GM18519 (cell line): ENCODE results near the gene SPDL1.
A peak's percentile ranks its signal among the peaks of the same experiment; 100 is the strongest.

ENCODE experiments used
- ATAC-seq: cut with Tn5 transposase; IDR thresholded peaks from one replicate; pipeline ENCODE4 v1.9.1; 2021; ENCODE audit warnings: mild to moderate bottlenecking, moderate library complexity; ENCODE audit not compliant: unreplicated experiment, low FRiP score

Gene SPDL1

DNA sequence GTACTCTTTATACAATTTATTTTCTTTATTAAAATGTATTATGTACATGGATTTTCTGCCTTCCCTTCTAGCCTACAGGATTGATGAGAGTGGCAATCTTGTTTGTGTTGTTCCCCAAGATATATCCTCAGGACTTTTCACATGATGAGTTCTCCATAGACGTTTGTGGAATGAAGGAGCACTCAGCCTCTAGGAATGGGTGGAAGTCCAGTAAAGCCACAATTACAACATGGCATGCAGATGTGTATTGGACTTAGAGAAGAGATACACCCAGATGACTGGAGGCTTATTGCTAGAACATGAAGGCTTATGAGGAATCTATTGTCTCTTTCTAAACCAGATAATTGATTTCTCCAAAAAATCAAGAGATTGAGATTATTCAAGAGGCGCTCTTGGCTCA is 45.3 kb downstream of the SPDL1 start:
- no peak for ATAC-seq

DNA sequence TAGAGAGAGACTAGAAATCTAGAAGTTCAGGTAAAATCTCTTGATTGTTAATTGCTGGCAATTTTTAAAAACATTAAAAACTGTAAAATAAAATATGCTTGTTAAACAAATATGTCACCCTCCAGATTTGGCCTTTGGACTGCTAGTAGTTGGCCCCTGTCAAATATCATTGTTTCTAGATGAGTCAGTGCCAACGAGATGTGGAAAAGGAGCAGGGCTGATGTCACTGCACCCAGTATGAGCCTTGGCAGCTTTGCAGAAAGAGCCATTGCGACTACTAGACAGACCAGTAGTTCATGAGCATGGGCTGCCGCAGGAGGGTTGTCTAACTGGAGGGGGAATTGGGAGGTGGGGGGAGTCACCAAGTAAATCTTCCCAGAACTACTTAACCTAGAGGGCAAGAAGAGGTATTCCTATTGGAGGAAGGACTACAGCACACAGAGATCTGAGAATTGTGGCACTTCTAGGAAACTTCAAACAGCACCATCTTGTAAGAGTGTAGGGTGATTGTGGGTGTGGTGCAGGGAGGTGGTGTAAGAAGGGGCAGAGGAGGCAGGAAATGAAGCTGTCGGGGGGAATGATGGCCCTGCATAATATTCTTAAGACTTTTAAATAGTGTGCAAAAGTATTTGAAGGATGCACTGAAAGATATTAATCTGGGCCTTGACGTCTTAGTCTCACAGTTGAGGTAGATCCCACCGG is 46.4 kb downstream of the SPDL1 start:
- ATAC-seq, result no peak

DNA sequence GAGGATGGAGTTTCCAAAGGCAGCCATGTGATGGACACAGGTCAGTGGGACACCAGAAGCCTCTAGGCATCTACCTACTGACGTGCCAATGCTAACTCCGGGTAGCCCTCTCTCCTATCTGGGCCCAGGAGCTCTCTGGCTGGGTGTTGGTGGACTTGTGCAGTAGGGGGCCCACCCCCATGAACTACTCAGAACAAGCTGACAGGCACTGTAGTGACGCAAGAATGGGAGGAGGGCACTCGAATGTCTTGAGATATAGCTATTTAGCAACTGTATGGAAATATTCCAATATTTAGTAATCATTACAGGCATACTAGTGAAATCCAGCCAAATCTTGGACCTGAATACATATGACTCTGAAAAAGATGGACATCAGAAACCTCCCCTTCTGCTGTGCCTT is 47.8 kb downstream of the SPDL1 start:
- ATAC-seq, result no peak

DNA sequence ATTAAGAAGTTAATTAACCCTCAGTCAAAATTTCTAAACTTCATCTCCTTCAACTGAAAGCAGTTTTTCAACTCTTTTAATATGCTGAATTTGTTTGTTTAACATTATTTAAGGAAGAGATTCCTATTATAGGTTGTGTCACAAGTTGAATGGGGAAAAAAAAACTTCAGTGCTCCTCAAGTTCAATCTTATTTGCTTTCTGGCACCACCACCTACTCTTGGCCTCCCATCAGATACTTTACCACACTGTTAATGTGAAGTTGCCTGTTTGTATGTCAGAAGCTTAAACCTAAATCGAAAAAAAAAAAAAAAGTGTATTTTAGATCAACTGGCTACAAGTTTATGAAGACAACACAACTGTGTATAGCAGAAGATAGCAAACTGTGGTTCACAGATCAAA is 49.4 kb downstream of the SPDL1 start:
- no peak for ATAC-seq

DNA sequence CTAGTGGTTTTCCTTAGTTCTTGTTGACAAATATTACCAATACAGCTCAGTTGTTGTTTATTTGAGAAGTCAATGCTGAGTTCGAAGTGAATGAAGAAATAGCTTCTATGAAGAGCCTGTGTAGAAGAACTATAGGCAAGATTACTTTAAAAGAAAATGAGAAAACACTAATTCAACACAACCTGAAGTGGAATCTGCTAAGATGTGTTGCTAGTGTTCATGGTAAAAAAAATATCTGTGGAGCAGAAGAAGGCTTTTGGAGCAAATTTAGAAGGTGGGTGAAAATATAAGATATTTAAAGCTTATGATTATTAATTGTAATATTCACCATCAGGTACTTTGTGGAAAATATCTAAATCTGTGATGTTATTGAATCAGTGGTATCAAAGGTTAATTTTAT is 51.0 kb downstream of the SPDL1 start:
- no peak for ATAC-seq

DNA sequence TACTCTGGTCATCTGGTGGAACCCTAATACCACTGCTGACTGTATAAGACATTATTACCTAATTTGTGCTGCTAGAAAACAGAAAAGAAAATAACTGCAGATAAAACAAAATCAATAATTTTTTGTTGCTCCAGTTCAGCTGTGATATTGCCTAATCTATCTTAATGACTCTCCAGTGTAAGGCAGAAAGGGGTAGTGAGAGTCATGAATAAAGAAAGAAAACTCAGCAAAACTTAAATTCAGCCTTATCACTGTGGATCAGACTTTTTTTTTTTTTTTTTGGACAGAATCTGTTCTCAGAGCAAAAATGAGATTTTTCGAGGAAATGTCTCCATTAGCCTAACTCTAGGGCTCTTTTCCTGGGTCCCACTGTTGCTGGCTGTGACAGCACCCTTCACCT is 52.4 kb downstream of the SPDL1 start:
- ATAC-seq, result no peak

DNA sequence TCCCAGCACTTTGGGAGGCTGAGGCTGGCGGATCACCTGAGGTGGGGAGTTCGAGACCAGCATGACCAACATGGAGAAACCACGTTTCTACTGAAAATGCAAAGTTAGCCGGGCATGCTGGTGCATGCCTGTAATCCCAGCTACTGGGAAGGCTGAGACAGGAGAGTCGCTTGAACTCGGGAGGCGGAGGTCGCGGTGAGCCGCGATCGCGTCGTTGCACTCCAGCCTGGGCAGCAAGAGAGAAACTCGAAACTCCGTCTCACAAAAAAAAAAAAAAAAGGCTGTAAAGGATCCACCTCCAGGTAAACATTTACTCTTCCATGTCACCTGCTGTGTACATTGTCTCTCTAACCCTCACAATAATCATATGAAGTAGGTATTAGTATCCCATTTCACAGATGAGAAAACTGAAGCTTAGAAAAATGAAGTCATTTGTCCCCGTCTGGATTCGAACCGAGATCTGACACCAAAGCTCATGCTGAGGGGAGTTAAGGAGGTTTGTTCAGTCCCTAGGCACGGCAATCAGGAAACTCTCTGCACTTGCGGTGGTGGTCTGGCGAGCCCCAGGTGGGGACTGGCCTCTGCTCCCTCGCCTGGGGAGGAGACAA is 53.0 kb downstream of the SPDL1 start:
- no peak for ATAC-seq

DNA sequence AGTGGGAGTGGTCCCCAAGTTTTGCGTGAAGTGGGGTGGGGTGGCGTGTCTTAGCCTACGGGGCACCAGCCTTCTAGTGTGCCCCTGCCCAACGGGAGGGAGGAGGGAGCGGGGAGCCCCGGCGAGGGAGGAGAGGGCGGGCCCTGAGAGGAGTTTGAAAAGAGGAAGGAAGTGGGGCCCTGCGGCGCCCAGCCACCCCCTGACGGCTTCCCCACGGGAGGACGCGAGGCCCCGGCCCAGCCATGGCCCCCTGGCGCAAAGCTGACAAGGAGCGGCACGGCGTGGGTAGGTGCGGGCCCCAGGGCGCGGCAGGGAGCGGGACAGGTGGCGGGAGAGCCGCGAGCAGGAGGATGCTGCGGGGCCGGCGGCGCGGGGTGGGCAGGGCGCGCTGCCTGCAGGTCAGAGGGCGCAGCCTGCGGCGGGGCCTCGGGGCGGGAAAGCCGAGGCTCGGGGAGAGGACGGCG is 53.5 kb downstream of the SPDL1 start, which contains the start of gene DOCK2:
Gene DOCK2 (plus strand): TSS at position 191 of the 464 bp plus-strand sequence. CDS start 52 bp downstream, at position 243.
- peak; percentile 71 for ATAC-seq

DNA sequence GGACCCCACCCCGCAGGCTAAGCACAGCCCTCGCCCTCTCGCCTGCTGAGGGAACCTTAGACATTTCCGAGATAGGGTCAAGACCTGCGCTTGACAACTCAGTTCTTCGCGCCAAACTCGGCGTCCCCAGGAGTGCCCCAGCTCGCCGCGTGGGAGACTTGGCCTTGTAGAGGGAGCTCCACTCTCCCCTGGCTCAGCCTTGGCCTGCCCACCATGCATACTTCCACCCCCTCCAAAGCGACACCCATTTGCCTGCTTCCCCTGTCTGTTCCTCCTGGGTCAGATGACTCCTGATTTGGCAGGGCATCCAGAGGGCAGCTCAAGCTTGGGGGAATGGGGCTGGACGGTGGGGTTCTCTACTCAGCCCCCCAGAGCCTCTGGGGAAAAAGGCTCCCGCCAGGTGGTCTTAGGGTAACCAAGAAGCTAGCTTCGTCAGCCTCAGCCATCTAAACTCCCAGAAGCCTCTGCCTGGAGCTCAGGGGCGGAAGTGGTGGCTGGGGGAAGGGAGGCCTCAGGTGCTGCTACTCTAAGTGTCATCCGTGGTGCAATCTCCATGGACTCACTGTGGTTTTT is 54.1 kb downstream of the SPDL1 start:
- peak; percentile 63 for ATAC-seq

DNA sequence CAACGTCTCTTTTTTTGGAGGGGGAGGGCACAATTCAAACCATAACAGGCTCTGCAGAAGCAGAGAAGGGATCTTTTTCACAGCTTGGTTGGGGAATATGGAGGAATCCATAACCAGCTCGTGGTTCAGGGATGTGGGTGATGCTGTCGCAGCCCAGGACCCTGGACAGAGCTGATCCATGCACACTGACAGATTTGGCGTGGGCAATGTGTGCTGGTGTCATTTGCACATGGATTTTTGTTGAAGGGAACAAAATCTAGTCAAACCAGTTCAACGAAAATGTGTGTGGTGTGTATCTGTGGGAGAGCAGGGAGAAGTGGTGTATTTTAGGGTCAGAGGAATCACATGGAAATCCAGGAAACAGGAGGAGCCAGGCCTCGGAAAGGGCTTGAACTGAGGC is 57.7 kb downstream of the SPDL1 start:
- no peak for ATAC-seq

DNA sequence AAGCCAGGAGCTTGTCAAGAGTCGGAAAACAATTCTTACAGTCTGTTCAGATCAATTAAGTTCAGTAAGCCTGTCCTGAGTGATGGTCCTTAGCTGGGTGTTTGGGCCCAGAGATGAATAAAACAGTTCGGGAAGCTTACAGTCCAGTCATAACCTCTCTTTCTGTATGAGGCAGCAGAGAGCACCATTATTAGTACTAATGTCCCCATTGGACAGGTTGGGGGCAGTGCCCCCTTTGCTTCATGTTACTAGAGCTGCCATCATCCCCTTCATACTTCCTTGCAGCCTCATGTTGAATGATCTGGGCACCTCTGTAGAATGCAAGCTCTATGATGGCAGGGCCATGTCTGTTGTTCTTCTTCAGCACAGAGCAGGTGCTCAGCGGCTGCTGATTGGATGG is 63.3 kb downstream of the SPDL1 start:
- ATAC-seq, result peak; percentile 36

DNA sequence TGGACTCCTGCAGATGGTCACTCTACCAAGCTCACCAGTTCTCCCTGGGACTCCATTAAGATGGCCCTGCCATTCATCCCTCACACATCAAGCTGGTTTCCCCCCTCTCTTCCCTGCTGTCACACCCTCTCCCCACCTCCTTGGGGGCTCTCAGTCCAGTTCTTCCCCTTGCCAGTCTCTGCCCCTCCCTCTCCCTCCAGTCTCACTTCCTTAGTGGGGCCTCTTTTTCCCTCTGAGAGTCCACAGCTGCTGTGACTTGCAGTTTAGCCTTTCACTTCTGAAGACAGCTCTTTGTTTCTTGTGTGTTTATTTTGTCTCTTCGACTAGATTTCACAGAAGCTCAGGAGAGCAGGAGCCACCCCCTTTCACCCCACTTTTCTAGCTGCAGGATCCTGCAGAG is 64.0 kb downstream of the SPDL1 start:
- ATAC-seq, result no peak

DNA sequence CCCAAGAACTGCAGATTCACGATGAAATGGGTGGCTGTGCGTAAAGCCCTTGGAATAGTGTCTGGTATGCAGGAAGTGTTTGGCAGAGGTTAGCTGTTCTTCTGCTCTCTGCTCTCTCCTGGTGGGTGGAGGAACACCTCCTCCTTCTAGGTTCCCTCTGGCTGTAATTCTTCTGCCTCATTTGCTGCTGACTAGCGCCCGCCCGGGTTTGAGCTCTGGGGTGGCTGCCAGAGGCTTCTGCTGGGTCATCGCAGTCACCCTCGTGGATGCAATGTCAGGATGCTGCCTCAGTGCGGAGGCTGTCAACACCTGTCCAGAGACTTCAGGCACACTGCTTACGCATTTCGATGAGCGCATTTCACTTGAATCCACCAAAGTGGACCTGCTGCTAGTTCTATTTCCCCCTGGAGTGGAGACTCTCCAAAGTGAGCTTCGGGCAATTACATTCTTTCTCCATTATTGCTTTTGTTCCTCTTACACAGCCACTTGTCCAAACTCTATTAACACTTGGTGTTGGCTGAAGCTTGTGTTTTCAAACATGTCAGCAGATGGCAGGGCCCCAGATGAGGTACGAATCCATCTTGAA is 65.2 kb downstream of the SPDL1 start:
- no peak for ATAC-seq

DNA sequence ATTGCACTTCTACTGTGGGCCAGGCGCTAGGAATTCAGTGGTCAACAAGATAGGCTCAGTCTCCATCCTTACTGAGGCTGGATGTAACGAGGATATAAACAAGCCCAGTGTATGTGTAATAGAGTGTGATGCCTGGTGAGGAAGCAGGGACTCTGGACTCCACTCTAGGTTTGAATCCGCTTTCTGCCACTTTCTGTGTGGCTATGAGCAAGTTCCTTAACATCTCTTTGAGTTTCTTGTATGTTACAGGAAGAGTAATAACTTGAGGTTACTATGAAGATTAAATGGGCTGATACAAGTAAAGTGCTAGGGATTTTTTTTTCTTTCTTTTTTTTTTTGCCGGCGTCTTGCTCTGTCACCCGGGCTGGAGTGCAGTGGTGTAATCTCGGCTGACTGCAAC is 65.9 kb downstream of the SPDL1 start:
- ATAC-seq, result peak; percentile 22

DNA sequence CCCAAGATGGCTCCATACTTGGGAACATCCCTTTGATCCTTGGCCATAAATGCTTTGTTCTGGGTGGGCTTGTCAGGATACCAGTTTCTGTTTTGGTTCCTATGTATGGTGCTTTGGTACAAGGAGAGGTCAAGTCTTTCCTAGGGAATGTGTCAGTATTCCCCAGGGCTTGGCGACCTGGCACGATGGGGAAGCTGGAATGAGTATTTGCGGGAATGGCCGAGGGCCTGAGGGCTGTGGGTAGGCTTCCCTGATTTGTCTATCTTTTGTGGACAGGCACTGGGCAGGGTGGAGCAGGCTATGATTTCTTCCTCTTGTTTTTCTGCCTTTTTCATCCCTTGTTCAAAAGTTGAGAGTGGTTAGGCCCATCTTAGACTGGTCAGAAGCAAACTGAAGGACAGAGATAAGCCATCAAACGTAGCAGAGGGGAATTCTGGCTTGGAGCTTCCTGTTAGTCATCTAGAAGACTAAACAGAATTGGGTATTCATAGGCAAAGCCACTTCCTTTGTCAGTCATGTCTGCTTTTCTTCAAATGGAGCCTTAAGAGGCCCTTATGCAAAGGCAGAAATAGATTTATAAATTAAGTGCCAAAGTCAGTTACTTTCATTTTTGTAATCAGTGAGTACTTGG is 67.2 kb downstream of the SPDL1 start:
- ATAC-seq, result peak; percentile 60

DNA sequence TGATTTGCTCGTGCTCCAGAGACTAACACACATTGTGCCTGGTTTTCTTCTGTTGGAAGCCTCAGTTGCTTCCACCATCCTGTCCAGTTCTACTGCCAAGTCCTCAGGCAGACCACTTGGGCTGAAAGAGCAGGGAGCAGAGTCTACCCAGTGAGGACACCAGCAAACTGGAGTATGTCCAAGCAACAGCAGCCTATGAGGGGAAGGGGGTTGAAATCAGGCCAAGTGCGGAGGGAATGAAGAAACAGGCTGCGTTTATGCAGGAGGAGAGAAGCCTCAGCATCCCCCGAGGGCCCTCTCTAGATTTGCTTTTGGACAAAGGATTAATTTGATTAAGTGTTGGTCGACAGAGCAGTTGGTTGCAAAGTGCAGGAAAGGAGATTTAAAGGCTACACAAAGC is 68.0 kb downstream of the SPDL1 start:
- ATAC-seq, result no peak

DNA sequence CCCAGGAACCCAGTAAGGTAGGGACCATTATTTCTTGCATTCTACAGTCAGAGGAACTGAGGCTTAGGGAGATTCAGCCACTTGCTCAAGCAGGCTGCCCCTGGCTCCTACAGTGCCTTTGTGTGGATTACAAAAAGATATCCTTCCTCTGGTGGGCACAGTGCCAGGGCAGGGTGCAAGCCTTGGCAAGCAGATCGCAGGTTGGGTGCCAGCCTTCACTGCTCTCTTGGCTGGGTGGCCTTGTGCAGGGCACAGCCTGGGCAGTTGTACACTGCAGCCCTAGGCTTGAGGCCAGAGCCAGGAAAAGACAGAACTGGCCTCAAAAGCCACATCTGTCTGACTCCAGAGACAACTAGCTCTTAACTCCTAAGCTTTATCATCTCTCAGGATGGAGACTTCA is 68.5 kb downstream of the SPDL1 start:
- no peak for ATAC-seq

DNA sequence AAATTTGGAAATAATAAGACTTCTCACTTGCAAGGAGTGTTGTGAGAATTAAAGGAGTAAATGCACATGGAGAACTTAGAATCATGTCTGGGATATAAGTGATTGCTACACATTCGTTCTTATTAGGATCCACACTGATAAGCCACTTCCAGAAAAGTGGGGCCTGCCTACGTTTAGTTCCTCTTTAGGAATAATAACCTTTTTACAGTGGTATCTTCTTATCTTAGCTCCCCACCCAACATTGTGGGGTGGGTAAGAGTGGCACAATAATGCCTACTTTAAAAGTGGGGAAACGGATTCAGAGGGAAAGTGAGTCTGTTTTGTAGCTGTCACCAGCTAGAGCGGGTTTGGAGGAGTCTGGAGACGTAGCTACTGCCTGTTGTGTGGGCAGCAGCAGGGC is 69.5 kb downstream of the SPDL1 start:
- ATAC-seq, result no peak
